ENCODE measurements around the gene HOXD4. TPM values are rescaled to one million over a fixed set of nuclear protein-coding genes. Genes with fewer than 3 reads are reported as not detected.

Gene HOXD4
- total RNA-seq, 1 donor from 2014 or later = 0.97 TPM

- Histone ChIP-seq H3K27me3 (ENCODE audit: low read depth) (peaks cover 59% of the 10 kb centered on the region), H3K4me3 (no peak overlapping the region), H3K27ac (no peak overlapping the region), H3K4me1 (peaks cover 27% of the 10 kb centered on the region), H3K36me3 (no peaks in the 10 kb centered on the region), H3K9me3 (no peaks in the 10 kb centered on the region)
- no peak for DNase-seq
- TF ChIP-seq, protein P1, sequence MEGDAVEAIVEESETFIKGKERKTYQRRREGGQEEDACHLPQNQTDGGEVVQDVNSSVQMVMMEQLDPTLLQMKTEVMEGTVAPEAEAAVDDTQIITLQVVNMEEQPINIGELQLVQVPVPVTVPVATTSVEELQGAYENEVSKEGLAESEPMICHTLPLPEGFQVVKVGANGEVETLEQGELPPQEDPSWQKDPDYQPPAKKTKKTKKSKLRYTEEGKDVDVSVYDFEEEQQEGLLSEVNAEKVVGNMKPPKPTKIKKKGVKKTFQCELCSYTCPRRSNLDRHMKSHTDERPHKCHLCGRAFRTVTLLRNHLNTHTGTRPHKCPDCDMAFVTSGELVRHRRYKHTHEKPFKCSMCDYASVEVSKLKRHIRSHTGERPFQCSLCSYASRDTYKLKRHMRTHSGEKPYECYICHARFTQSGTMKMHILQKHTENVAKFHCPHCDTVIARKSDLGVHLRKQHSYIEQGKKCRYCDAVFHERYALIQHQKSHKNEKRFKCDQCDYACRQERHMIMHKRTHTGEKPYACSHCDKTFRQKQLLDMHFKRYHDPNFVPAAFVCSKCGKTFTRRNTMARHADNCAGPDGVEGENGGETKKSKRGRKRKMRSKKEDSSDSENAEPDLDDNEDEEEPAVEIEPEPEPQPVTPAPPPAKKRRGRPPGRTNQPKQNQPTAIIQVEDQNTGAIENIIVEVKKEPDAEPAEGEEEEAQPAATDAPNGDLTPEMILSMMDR (IDR thresholded peaks at IDR 0.05) = no peak
- ATAC-seq = no peak
- intact Hi-C loops (cut with DNase I) = no loop called here
These were observed 34.7 kb downstream of the HOXD4 start for GRCh38 chr2:176186024-176186423.

DNA sequence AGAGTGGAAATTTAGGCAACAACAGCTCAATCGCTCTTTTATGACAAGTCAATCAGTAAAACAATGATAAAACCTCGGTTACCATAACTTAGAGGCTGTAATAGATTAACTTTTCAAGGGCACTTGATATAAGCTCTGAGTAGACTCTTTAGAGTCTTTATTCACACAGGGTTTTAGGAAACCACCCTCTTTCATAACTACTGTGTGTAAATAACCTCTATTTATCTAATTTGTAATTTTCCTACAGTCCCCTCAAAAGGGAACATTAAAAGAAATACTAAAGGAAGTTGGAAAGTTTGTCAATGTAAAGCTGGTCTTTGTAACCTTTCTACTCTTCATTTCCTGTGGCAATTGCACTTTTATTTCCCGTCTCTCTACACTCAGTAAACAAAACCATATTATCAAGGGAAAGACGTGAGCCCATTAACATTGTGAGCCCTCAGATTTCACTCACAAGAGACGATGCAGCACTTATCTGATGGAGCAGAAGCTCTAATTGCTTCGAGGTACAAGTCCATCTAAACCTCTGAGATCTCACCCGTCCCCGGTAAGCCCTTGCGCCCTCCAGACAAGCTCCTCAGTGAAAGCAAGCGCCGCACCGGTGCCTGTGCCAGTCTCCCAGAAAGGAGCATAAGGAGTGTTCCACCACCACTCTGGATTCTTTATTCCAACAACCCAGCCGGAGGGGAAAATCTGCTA is 36.0 kb downstream of the HOXD4 start:
- peaks cover 27% of the 10 kb centered on the region for H3K4me1 ChIP-seq
- intact Hi-C loops (cut with DNase I) = no loop called here
- peak overlapping the region; percentile 75 for H3K27ac ChIP-seq
- DNase-seq (no peak), ATAC-seq (peak; percentile 45 to 67)
- H3K9me3 ChIP-seq = no peaks in the 10 kb centered on the region
- TF ChIP-seq, protein P1 (IDR thresholded peaks at IDR 0.05) = no peak
- H3K36me3 ChIP-seq = no peaks in the 10 kb centered on the region
- peak overlapping the region; percentile 63 for H3K4me3 ChIP-seq
- peaks cover 66% of the 10 kb centered on the region for H3K27me3 ChIP-seq (ENCODE audit: low read depth)

- Histone ChIP-seq H3K4me3 (peak within 1 kb of the TSS; percentile 63), H3K36me3 (no peaks in the 10 kb centered on the region), H3K27me3 (ENCODE audit: low read depth) (peaks cover 71% of the 10 kb centered on the region), H3K4me1 (peaks cover 27% of the 10 kb centered on the region), H3K27ac (peak within 1 kb of the TSS; percentile 75), H3K9me3 (no peaks in the 10 kb centered on the region)
- ATAC-seq (peak; percentile 94 to 95), DNase-seq (peak; percentile 78)
- intact Hi-C loops (cut with DNase I) = no loop called here
- TF ChIP-seq, protein P1 (IDR thresholded peaks at IDR 0.05) = no peak
These were observed 36.8 kb downstream of the HOXD4 start, which contains the start of gene HOXD1 for GRCh38 chr2:176187899-176188773. Gene HOXD1 (plus strand): TSS chr2:176188668. CDS start chr2:176188802, 134 bp downstream.

GRCh38 chr2:176188774-176189680 is 37.7 kb downstream of the HOXD4 start:
- peak; percentile 52 for DNase-seq
- Histone ChIP-seq H3K27ac (peak overlapping the region; percentile 75), H3K9me3 (no peaks in the 10 kb centered on the region), H3K4me3 (peak overlapping the region; percentile 63), H3K36me3 (no peaks in the 10 kb centered on the region), H3K27me3 (ENCODE audit: low read depth) (peaks cover 72% of the 10 kb centered on the region), H3K4me1 (peaks cover 27% of the 10 kb centered on the region)
- peak; percentile 64 to 70 for ATAC-seq
- intact Hi-C loops (cut with DNase I) = no loop called here
- TF ChIP-seq, protein P1 (IDR thresholded peaks at IDR 0.05) = no peak

Measured in lower lobe of right lung (tissue), 2 donors.